ENCODE results near the gene CCSER1.
A peak's percentile ranks its signal among the peaks of the same experiment; 100 is the strongest.

Gene CCSER1

GRCh38 chr4:90127223-90127705 lies at the start of gene CCSER1:
CCSER1 (plus strand) TSS chr4:90127394.
- peak; percentile 28 for DNase-seq

GRCh38 chr4:90078440-90078839 lies 48.8 kb upstream of the CCSER1 start:
- no peak for DNase-seq

GRCh38 chr4:90080116-90080515 lies 47.1 kb upstream of the CCSER1 start:
- no peak for DNase-seq

GRCh38 chr4:90081432-90082144 lies 45.6 kb upstream of the CCSER1 start:
- no peak for DNase-seq

- no peak for DNase-seq
Measured at GRCh38 chr4:90082449-90082848, 44.7 kb upstream of the CCSER1 start.

GRCh38 chr4:90084277-90084966 lies 42.8 kb upstream of the CCSER1 start:
- no peak for DNase-seq

- no peak for DNase-seq
Measured at GRCh38 chr4:90084967-90085295, 42.3 kb upstream of the CCSER1 start.

- no peak for DNase-seq
Measured at GRCh38 chr4:90093526-90093925, 33.7 kb upstream of the CCSER1 start.

- DNase-seq, result no peak
Measured at GRCh38 chr4:90095000-90095399, 32.2 kb upstream of the CCSER1 start.

GRCh38 chr4:90099812-90100211 lies 27.4 kb upstream of the CCSER1 start:
- DNase-seq, result no peak

GRCh38 chr4:90103991-90104390 lies 23.2 kb upstream of the CCSER1 start:
- no peak for DNase-seq

- DNase-seq, result no peak
Measured at GRCh38 chr4:90105274-90105673, 21.9 kb upstream of the CCSER1 start.

GRCh38 chr4:90112715-90113114 lies 14.5 kb upstream of the CCSER1 start:
- DNase-seq, result no peak

- no peak for DNase-seq
Measured at GRCh38 chr4:90113881-90114457, 13.2 kb upstream of the CCSER1 start.

GRCh38 chr4:90118527-90119195 lies 8.5 kb upstream of the CCSER1 start:
- DNase-seq, result no peak

GRCh38 chr4:90120037-90120436 lies 7.2 kb upstream of the CCSER1 start:
- DNase-seq, result no peak

- no peak for DNase-seq
Measured at GRCh38 chr4:90120815-90121214, 6.4 kb upstream of the CCSER1 start.

GRCh38 chr4:90121676-90122354 lies 5.4 kb upstream of the CCSER1 start:
- no peak for DNase-seq

GRCh38 chr4:90122355-90122748 lies 4.8 kb upstream of the CCSER1 start:
- DNase-seq, result no peak

GRCh38 chr4:90124276-90124675 lies 2.9 kb upstream of the CCSER1 start:
- no peak for DNase-seq

- no peak for DNase-seq
Measured at GRCh38 chr4:90126805-90127204, 389 bp upstream of the CCSER1 start.

- DNase-seq, result no peak
Measured at GRCh38 chr4:90127706-90128345, 632 bp downstream of the CCSER1 start.

Measured in activated CD4-positive, CD25-positive, alpha-beta regulatory T cell treated with anti-CD3 and anti-CD28 coated beads, Interleukin-2, amount 50 U/mL, for 72 hours (primary cell).